PFSK-1 (cell line): ENCODE results near the gene PHLPP2.

ENCODE experiments used
- FOXP2 ChIP-seq: optimal IDR thresholded peaks from 2 replicates; pipeline ENCODE3; 2011; ENCODE audit warnings: borderline replicate concordance, control low read depth, inconsistent platforms; ENCODE audit not compliant: insufficient read depth; ENCODE audit errors: extremely low read length, extremely low read depth
- POLR2AphosphoS5 ChIP-seq: IDR thresholded peaks from 2 replicates; pipeline ENCODE4 v1.6.1; 2012; ENCODE audit warnings: low read depth, mild to moderate bottlenecking, control low read depth, low read length, moderate library complexity
- SIN3A ChIP-seq: IDR thresholded peaks from 2 replicates; pipeline ENCODE4 v1.6.1; 2012; ENCODE audit warnings: mild to moderate bottlenecking, low read length, moderate library complexity, borderline replicate concordance; ENCODE audit not compliant: insufficient read depth
- TAF1 ChIP-seq: IDR thresholded peaks from 2 replicates; pipeline ENCODE4 v1.6.1; 2012; ENCODE audit warnings: low read length, control low read depth, borderline replicate concordance; ENCODE audit not compliant: insufficient read depth
- TF ChIP-seq, protein P1 (sequence below), 2 experiments: IDR thresholded peaks; 2 replicates each; pipeline versions ENCODE4 v1.6.1 to v1.8.0; 2011 to 2012; ENCODE audit warnings: low read depth in 2 of 2, low read length in 2 of 2, control low read depth in 1 of 2, inconsistent platforms in 1 of 2, mild to moderate bottlenecking in 1 of 2, moderate library complexity in 1 of 2; ENCODE audit not compliant: insufficient read depth in 1 of 2

Gene PHLPP2

DNA sequence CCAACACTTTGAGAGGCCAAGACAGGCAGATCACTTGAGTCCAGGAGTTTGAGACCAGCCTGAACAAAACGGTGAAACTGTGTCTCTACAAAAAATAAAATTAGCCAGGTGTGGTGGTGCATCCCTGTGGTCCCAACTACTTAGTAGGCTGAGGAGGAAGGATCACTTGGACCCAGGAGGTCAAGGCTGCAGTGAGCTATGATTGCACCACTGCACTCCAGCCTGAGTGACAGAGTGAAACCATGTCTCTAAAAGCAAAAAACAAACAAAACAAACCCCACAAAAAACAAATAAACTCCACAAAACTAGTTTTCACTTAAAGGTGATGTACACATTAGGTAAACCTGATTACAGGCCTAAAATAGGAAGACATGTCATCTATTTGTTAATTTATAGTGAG is 58.2 kb downstream of the PHLPP2 start:
- TF ChIP-seq FOXP2 (no peak), SIN3A (no peak), TAF1 (no peak), POLR2AphosphoS5 (no peak)
- TF ChIP-seq, protein P1, sequence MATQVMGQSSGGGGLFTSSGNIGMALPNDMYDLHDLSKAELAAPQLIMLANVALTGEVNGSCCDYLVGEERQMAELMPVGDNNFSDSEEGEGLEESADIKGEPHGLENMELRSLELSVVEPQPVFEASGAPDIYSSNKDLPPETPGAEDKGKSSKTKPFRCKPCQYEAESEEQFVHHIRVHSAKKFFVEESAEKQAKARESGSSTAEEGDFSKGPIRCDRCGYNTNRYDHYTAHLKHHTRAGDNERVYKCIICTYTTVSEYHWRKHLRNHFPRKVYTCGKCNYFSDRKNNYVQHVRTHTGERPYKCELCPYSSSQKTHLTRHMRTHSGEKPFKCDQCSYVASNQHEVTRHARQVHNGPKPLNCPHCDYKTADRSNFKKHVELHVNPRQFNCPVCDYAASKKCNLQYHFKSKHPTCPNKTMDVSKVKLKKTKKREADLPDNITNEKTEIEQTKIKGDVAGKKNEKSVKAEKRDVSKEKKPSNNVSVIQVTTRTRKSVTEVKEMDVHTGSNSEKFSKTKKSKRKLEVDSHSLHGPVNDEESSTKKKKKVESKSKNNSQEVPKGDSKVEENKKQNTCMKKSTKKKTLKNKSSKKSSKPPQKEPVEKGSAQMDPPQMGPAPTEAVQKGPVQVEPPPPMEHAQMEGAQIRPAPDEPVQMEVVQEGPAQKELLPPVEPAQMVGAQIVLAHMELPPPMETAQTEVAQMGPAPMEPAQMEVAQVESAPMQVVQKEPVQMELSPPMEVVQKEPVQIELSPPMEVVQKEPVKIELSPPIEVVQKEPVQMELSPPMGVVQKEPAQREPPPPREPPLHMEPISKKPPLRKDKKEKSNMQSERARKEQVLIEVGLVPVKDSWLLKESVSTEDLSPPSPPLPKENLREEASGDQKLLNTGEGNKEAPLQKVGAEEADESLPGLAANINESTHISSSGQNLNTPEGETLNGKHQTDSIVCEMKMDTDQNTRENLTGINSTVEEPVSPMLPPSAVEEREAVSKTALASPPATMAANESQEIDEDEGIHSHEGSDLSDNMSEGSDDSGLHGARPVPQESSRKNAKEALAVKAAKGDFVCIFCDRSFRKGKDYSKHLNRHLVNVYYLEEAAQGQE (IDR thresholded peaks at IDR 0.05; ENCODE audit: insufficient read depth in 1 of 2, low read depth in 2 of 2, low read length in 2 of 2), result no peak

- TF ChIP-seq, protein P1 (IDR thresholded peaks at IDR 0.05; ENCODE audit: insufficient read depth in 1 of 2, low read depth in 2 of 2, low read length in 2 of 2), result no peak
Measured at GRCh38 chr16:71659471-71659870, 65.0 kb downstream of the PHLPP2 start.

DNA sequence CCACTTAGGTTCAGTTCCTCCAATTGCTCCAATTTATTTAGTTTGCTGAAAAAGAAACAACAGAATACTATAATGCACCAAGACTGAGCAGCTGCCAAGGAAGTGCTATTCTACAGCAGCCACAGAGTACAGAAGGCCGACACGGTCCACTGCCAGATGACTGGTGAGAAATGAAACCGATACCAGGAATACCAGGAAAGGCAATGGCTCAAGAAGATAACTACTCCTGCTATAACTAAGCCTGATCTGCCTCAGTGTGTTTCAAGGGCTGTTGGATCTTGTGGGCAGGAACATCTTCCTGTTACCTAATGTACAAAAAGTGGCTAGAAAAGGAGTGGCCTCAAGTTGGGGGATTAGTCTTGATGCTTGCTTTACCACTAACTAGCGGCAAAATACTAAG is 65.7 kb downstream of the PHLPP2 start:
- TF ChIP-seq SIN3A (no peak), FOXP2 (no peak)

DNA sequence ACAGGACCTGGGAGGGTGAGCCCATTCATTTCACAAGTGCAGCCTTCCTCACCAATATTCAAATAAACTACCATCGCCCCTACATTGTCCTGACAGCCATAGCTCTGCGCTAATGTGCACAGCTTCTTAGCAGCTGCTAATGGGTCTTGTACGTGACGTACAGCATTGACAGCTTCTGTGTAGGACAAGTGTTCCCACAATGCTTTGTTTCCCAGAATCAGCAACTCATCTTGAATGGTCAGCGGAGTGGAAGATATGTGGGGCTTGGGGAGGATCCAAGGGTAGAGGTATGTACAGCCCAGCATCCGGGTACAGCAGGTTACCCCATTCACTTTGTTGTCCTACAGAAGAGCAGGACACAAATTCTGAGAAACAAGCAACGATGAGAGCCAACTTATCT is 74.8 kb downstream of the PHLPP2 start:
- no peak for TF ChIP-seq SIN3A
- TF ChIP-seq, protein P1 (IDR thresholded peaks at IDR 0.05; ENCODE audit: insufficient read depth in 1 of 2, low read depth in 2 of 2, low read length in 2 of 2), result no peak
- TF ChIP-seq TAF1, result no peak
- TF ChIP-seq POLR2AphosphoS5, result no peak

DNA sequence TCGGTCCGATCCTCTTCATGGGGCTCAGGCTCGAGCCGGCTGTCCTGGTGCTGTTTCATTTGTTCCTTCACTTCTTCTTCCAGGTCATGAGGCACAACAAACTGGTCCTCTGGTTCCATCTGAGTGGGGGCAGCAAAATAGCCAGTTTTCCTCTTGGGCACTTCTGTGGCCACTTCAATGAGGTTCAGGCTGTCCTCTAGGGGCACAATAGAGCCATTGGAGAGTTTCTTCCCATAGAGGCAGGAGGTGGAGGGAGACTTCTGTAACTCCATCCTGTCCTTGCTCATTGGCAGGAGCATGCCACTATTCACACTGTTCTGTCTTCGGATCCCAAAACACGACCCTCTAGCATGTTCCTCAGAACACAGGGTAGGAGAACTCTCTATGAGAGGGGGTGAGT is 75.6 kb downstream of the PHLPP2 start:
- no peak for TF ChIP-seq SIN3A
- TF ChIP-seq FOXP2, result no peak
- TF ChIP-seq, protein P1 (IDR thresholded peaks at IDR 0.05; ENCODE audit: insufficient read depth in 1 of 2, low read depth in 2 of 2, low read length in 2 of 2), result no peak
- no peak for TF ChIP-seq POLR2AphosphoS5
- TF ChIP-seq TAF1, result no peak

DNA sequence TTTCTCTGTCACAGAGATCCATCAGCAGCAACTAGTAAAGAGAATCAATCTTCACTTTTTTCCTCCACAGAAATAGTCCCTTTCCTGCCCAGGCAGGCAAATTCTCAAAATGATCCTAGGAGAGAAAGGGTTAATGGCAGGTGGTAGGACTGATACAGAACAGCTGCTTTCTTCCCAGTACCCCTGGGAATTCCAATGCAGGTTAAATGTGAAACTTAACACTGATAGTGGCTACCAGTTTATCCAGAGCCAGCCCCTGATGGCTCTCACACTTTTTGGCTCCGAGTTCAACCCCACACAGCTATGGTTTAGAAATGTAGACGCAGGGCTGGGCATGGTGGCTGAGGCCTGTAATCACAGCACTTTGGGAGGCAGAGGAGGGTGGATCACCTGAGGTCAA is 76.3 kb downstream of the PHLPP2 start:
- TF ChIP-seq, protein P1 (IDR thresholded peaks at IDR 0.05; ENCODE audit: insufficient read depth in 1 of 2, low read depth in 2 of 2, low read length in 2 of 2), result no peak
- no peak for TF ChIP-seq POLR2AphosphoS5
- no peak for TF ChIP-seq SIN3A
- no peak for TF ChIP-seq TAF1
- no peak for TF ChIP-seq FOXP2
